Stomach (tissue), 9 donors: ENCODE data around the gene TIAL1. TPM values are rescaled to one million over a fixed set of nuclear protein-coding genes. Genes with fewer than 3 reads are reported as not detected.

Experiments
- DNase-seq, 2 donors: peaks; one replicate each; pipeline versions ENCODE4 v3.0.0 to v3.0.0-alpha.2; 2013 to 2019
- H3K27ac ChIP-seq, 5 donors: fragments of 200-600 bp in 4 of 5; sonication (generic) in 4 of 5; one replicate each; pipeline ENCODE4 v1.5.1; 2013 to 2019; ENCODE audit warnings: mild to moderate bottlenecking in 1 of 5, moderate library complexity in 1 of 5
- H3K27me3 ChIP-seq, 3 donors: fragments of 200-600 bp; sonication (generic); one replicate each; pipeline ENCODE4 v1.5.1; 2017 to 2019; ENCODE audit warnings: mixed run types in 1 of 3
- H3K36me3 ChIP-seq, 4 donors: fragments of 200-600 bp; sonication (generic); 1 replicate in 3 of 4; 2 replicates in 1 of 4; pipeline ENCODE4 v1.5.1; 2016 to 2019
- H3K4me1 ChIP-seq, 4 donors: fragments of 200-600 bp; sonication (generic); one replicate each; pipeline ENCODE4 v1.5.1; 2016 to 2019
- H3K4me3 ChIP-seq, 4 donors: fragments of 200-600 bp; sonication (generic) in 3 of 4; one replicate each; pipeline ENCODE4 v1.5.1; 2016 to 2019; ENCODE audit warnings: mild to moderate bottlenecking in 1 of 4
- H3K9me3 ChIP-seq, 4 donors: fragments of 200-600 bp; sonication (generic); one replicate each; pipeline ENCODE4 v1.5.1; 2016 to 2019
- CTCF ChIP-seq, 7 experiments: fragments of 450-650 bp in 4 of 7; fragments of 200-600 bp in 3 of 7; sonication (generic) in 3 of 7; IDR thresholded peaks; one replicate each; pipeline ENCODE4 v1.5.1; 2016 to 2019; ENCODE audit warnings: antibody characterized with exemption in 7 of 7, control low read depth in 2 of 7, mild to moderate bottlenecking in 1 of 7
- EP300 ChIP-seq: sonication (generic); formaldehyde crosslinking; IDR thresholded peaks from one replicate; pipeline ENCODE4 v1.6.1; 2017; ENCODE audit warnings: antibody characterized with exemption
- POLR2A ChIP-seq, 4 donors: fragments of 450-650 bp; IDR thresholded peaks; one replicate each; pipeline ENCODE4 v1.6.1; 2016; ENCODE audit warnings: antibody characterized with exemption in 4 of 4, control low read depth in 2 of 4, mild to moderate bottlenecking in 1 of 4, moderate library complexity in 1 of 4
- POLR2AphosphoS5 ChIP-seq, 3 donors: sonication (generic); formaldehyde crosslinking; IDR thresholded peaks; one replicate each; pipeline ENCODE4 v1.6.1; 2016; ENCODE audit warnings: antibody characterized with exemption in 3 of 3
- WGBS, 5 donors: extraction: QIAGEN DNeasy Blood & Tissue Kit in 3 of 5; methylation state at CpG; one replicate each; pipeline versions ENCODE4 v1.1.5 to v1.1.7; 2013 to 2018; 5-methylcytosine and 5-hydroxymethylcytosine counted together
- intact Hi-C: fragments of 100-400 bp; cut with DNase I; formaldehyde crosslinking; loops from one replicate; pipeline ENCODE4 v1.15.1; 2023; ENCODE audit warnings: low total_unique reads
- polyA plus RNA-seq, 3 donors: library from polyadenylated mRNA; stranded (reverse); fragments of 200-250 nt; gene quantifications; one replicate each; pipeline ENCODE4 v1.2.3, GENCODE V29; 2013
- total RNA-seq, 5 donors: library from RNA; depleted of rRNA; stranded (reverse); fragments of >200 nt; gene quantifications; one replicate each; pipeline versions ENCODE4 v1.1.0 to v1.2.3, GENCODE V29; 2014 to 2016
- donor health status: healthy with polysubstance abuse.
- donor health status: Bipolar disorder and iron deficiency.
- donor health status: healthy.

The TIAL1 gene
- total and polyA plus RNA-seq, 8 donors = 22.6 to 140 (median 43.7) TPM

GRCh38 chr10:119542988-119543813 is 53.6 kb downstream of the TIAL1 start:
- Histone ChIP-seq H3K36me3 (no peaks in the 10 kb centered on the region), H3K4me1 (peaks cover 12 to 64% (median 45%) of the 10 kb centered on the region in 4 donors), H3K4me3 (peak overlapping the region; percentile 66 to 89 (median 84)), H3K9me3 (no peaks in the 10 kb centered on the region), H3K27ac (peak overlapping the region; percentile 79 to 88 (median 86)), H3K27me3 (peaks cover 0 to 9% (median 0%) of the 10 kb centered on the region in 3 donors)
- TF ChIP-seq CTCF (IDR thresholded peaks at IDR 0.05) (peak in 4 of 7 experiments; percentile 18 to 49 (median 30)), EP300 (no peak)
- WGBS, 5 donors = 0 to 2% (median 1%) methylated on average over 27 to 78 of the region's 78 CpGs
- intact Hi-C loops = no loop called here
- DNase-seq = peak; percentile 47 to 78

- no peaks in the 10 kb centered on the region for H3K9me3 ChIP-seq
- peak; percentile 78 to 88 for DNase-seq
- H3K27me3 ChIP-seq = peaks cover 0 to 9% (median 0%) of the 10 kb centered on the region in 3 donors
- TF ChIP-seq POLR2AphosphoS5 (IDR thresholded peaks at IDR 0.05) (peak in 2 of 3 donors; percentile 59 to 69), EP300 (no peak)
- intact Hi-C loops = no loop called here
- peaks cover 12 to 71% (median 52%) of the 10 kb centered on the region in 4 donors for H3K4me1 ChIP-seq
- H3K36me3 ChIP-seq = no peaks in the 10 kb centered on the region
- H3K4me3 ChIP-seq = peak within 1 kb of the TSS; percentile 66 to 89 (median 84)
- 0 to 1% (median 0%) methylated on average over 32 to 76 of the region's 76 CpGs for WGBS, 5 donors
- peak within 1 kb of the TSS; percentile 79 to 88 (median 86) for H3K27ac ChIP-seq
Measured at GRCh38 chr10:119542357-119542987, 54.3 kb downstream of the TIAL1 start, which contains the start of gene RGS10. RGS10 (minus strand) TSS chr10:119542719; CDS start chr10:119542638, 81 bp downstream.

GRCh38 chr10:119541459-119542356 is 55.1 kb downstream of the TIAL1 start:
- Histone ChIP-seq H3K4me3 (peak overlapping the region; percentile 66 to 89 (median 84)), H3K36me3 (no peaks in the 10 kb centered on the region), H3K27ac (peak overlapping the region; percentile 79 to 88 (median 86)), H3K27me3 (peaks cover 0 to 9% (median 0%) of the 10 kb centered on the region in 3 donors), H3K9me3 (no peaks in the 10 kb centered on the region), H3K4me1 (peaks cover 12 to 77% (median 53%) of the 10 kb centered on the region in 4 donors)
- intact Hi-C loops = no loop called here
- peak; percentile 30 to 47 for DNase-seq
- 28 to 40% (median 37%) methylated on average over 35 to 57 of the region's 57 CpGs for WGBS, 5 donors
- TF ChIP-seq POLR2AphosphoS5 (IDR thresholded peaks at IDR 0.05) = no peak
- no peak for TF ChIP-seq POLR2A (IDR thresholded peaks at IDR 0.05)
- no peak for TF ChIP-seq CTCF (IDR thresholded peaks at IDR 0.05)
- no peak for TF ChIP-seq EP300

GRCh38 chr10:119541046-119541445 is 55.7 kb downstream of the TIAL1 start:
- intact Hi-C loops = no loop called here
- peaks cover 0 to 9% (median 0%) of the 10 kb centered on the region in 3 donors for H3K27me3 ChIP-seq
- no peak for TF ChIP-seq POLR2AphosphoS5 (IDR thresholded peaks at IDR 0.05)
- no peak for TF ChIP-seq POLR2A (IDR thresholded peaks at IDR 0.05)
- TF ChIP-seq EP300 = no peak
- TF ChIP-seq CTCF (IDR thresholded peaks at IDR 0.05) = no peak
- H3K9me3 ChIP-seq = no peaks in the 10 kb centered on the region
- H3K4me1 ChIP-seq = peaks cover 12 to 84% (median 57%) of the 10 kb centered on the region in 4 donors
- 40 to 57% (median 53%) methylated on average over 6 of the region's 6 CpGs for WGBS, 5 donors
- no peak for DNase-seq
- H3K27ac ChIP-seq = peak overlapping the region in 4 of 5 donors; percentile 82 to 88 (median 86)
- H3K4me3 ChIP-seq = peak overlapping the region; percentile 66 to 89 (median 84)
- H3K36me3 ChIP-seq = no peaks in the 10 kb centered on the region
